Large intestine (tissue), 3 donors: ENCODE measurements around the gene DEK. TPM values are rescaled to one million over a fixed set of nuclear protein-coding genes. Genes with fewer than 3 reads are reported as not detected.
A peak's percentile ranks its signal among the peaks of the same experiment; 100 is the strongest.

Source experiments
- DNase-seq, 2 donors: peaks; one replicate each; pipeline versions ENCODE4 v3.0.0 to v3.0.0-alpha.2; 2013
- H3K27ac ChIP-seq: one replicate; pipeline ENCODE4 v1.5.1; 2013; ENCODE audit warnings: low read length
- H3K27me3 ChIP-seq: 2 replicates; pipeline ENCODE4 v1.6.1; 2013; ENCODE audit warnings: low read length; ENCODE audit not compliant: control insufficient read depth, insufficient read depth
- H3K36me3 ChIP-seq: 2 replicates; pipeline ENCODE4 v1.6.1; 2013; ENCODE audit warnings: low read length; ENCODE audit not compliant: control insufficient read depth, insufficient read depth
- H3K4me1 ChIP-seq: one replicate; pipeline ENCODE4 v1.6.1; 2013; ENCODE audit warnings: low read length; ENCODE audit not compliant: control insufficient read depth, insufficient read depth
- H3K4me3 ChIP-seq: one replicate; pipeline ENCODE4 v1.5.1; 2013; ENCODE audit warnings: low read length
- H3K9me3 ChIP-seq: one replicate; pipeline ENCODE4 v1.6.1; 2013; ENCODE audit warnings: mild to moderate bottlenecking, low read depth, low read length, moderate library complexity; ENCODE audit not compliant: control insufficient read depth
- WGBS: methylation state at CpG from one replicate; pipeline ENCODE4 v1.1.5; 2013; ENCODE audit warnings: low lambda C conversion rate; ENCODE audit not compliant: insufficient coverage; 5-methylcytosine and 5-hydroxymethylcytosine counted together
- polyA plus RNA-seq: library from polyadenylated mRNA; unstranded; fragments of 120-200 nt; gene quantifications from one replicate; pipeline ENCODE4 v1.2.1, GENCODE V29; 2013

DEK gene
- polyA plus RNA-seq, 1 donor, result 108 TPM

- H3K36me3 ChIP-seq, result peaks cover 51% of the 10 kb centered on the region
- 83% methylated on average over 1 of the region's 5 CpGs for WGBS
- H3K4me1 ChIP-seq, result no peaks in the 10 kb centered on the region
- H3K4me3 ChIP-seq, result no peak overlapping the region
- no peaks in the 10 kb centered on the region for H3K27me3 ChIP-seq
- no peak for DNase-seq
- no peaks in the 10 kb centered on the region for H3K9me3 ChIP-seq
- H3K27ac ChIP-seq, result no peak overlapping the region
Observed at GRCh38 chr6:18253635-18254034, 10.7 kb downstream of the DEK start.

GRCh38 chr6:18249271-18249670 is 15.1 kb downstream of the DEK start:
- H3K36me3 ChIP-seq, result peaks cover 51% of the 10 kb centered on the region
- whole genome bisulfite sequencing, result 100% methylated on average over 2 of the region's 4 CpGs
- H3K9me3 ChIP-seq, result no peaks in the 10 kb centered on the region
- no peak overlapping the region for H3K27ac ChIP-seq
- H3K4me3 ChIP-seq, result no peak overlapping the region
- no peaks in the 10 kb centered on the region for H3K4me1 ChIP-seq
- no peaks in the 10 kb centered on the region for H3K27me3 ChIP-seq
- DNase-seq, result no peak

- H3K36me3 ChIP-seq, result peaks cover 46% of the 10 kb centered on the region
- no CpG with 5 or more reads among the region's 2 CpGs for WGBS
- no peak for DNase-seq
- H3K4me3 ChIP-seq, result no peak overlapping the region
- no peaks in the 10 kb centered on the region for H3K4me1 ChIP-seq
- no peaks in the 10 kb centered on the region for H3K9me3 ChIP-seq
- H3K27ac ChIP-seq, result no peak overlapping the region
- H3K27me3 ChIP-seq, result no peaks in the 10 kb centered on the region
Observed at GRCh38 chr6:18248698-18249097, 15.6 kb downstream of the DEK start.

DNA sequence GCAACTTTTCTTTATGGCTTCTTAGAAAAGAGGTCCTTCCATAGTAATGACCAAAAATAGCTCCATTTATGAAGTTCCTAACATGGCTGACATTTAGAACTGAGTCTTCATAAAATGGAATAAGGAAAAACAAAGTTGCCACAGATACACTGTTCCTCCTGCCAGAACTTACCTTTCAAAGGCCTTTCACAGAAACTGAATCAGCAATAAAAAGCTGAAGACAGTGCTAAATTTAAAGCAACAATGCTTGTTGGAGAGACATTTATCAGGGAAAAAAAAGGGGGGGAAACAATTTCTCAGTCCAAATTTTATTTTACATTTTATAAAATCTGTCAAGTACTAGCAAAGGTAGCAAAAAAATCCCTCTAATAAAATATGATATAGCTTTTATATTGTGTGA is 17.3 kb downstream of the DEK start:
- no peaks in the 10 kb centered on the region for H3K9me3 ChIP-seq
- H3K27me3 ChIP-seq, result no peaks in the 10 kb centered on the region
- no peaks in the 10 kb centered on the region for H3K4me1 ChIP-seq
- no peak for DNase-seq
- H3K4me3 ChIP-seq, result no peak overlapping the region
- peak overlapping the region; percentile 22 for H3K27ac ChIP-seq
- H3K36me3 ChIP-seq, result peaks cover 50% of the 10 kb centered on the region

DNA sequence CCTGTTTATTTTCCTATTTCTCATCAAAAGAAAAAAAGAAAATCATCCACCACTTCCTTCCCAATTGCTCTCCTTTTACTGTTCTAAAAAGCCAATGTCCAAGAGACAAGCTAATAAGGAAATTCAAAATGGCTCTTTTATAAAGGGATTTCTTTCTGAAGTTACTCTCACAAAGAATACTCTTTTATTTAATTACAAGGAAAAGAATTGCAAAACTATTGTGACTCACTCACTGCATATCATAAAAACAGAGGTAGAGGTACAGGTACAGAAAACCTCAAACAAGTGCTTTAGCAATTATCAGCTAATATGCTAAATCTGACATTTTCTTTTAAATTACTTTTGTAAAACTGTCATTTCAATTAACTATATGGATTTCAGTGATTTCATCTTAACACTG is 18.1 kb downstream of the DEK start:
- H3K4me1 ChIP-seq, result no peaks in the 10 kb centered on the region
- no peak for DNase-seq
- H3K4me3 ChIP-seq, result no peak overlapping the region
- H3K27me3 ChIP-seq, result no peaks in the 10 kb centered on the region
- peak overlapping the region; percentile 22 for H3K27ac ChIP-seq
- H3K36me3 ChIP-seq, result peaks cover 49% of the 10 kb centered on the region
- H3K9me3 ChIP-seq, result no peaks in the 10 kb centered on the region

DNA sequence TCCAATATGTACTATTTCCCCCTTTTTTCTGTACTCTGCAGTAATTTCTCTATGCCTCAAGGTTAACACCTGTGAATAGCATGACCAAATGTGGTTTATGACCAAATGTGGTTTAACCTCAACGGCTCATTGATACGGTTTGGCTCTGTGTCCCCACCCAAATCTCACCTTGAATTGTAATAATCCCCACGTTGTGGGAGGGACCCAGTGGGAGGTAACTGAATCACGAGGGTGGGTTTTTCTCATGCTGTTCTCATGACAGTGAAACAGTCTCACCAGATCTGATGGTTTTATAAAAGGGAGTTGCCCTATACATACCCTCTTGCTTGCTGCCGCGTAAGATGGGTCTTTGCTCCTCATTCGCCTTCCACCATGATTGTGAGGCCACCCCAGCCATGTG is 18.7 kb downstream of the DEK start:
- no peaks in the 10 kb centered on the region for H3K27me3 ChIP-seq
- no peak overlapping the region for H3K27ac ChIP-seq
- H3K4me1 ChIP-seq, result no peaks in the 10 kb centered on the region
- no CpG with 5 or more reads among the region's 7 CpGs for WGBS
- no peaks in the 10 kb centered on the region for H3K9me3 ChIP-seq
- DNase-seq, result no peak
- H3K36me3 ChIP-seq, result peaks cover 52% of the 10 kb centered on the region
- no peak overlapping the region for H3K4me3 ChIP-seq

GRCh38 chr6:18245079-18245478 is 19.3 kb downstream of the DEK start:
- peaks cover 52% of the 10 kb centered on the region for H3K36me3 ChIP-seq
- H3K9me3 ChIP-seq, result no peaks in the 10 kb centered on the region
- DNase-seq, result peak in 1 of 2 donors; percentile 32
- H3K4me3 ChIP-seq, result no peak overlapping the region
- no peak overlapping the region for H3K27ac ChIP-seq
- no peaks in the 10 kb centered on the region for H3K4me1 ChIP-seq
- H3K27me3 ChIP-seq, result no peaks in the 10 kb centered on the region
- no CpG with 5 or more reads among the region's 1 CpG for WGBS

- no peaks in the 10 kb centered on the region for H3K9me3 ChIP-seq
- H3K4me3 ChIP-seq, result no peak overlapping the region
- peaks cover 47% of the 10 kb centered on the region for H3K36me3 ChIP-seq
- H3K27me3 ChIP-seq, result no peaks in the 10 kb centered on the region
- no peak overlapping the region for H3K27ac ChIP-seq
- no peak for DNase-seq
- no peaks in the 10 kb centered on the region for H3K4me1 ChIP-seq
- 100% methylated on average over 2 of the region's 2 CpGs for WGBS
Observed at GRCh38 chr6:18244251-18244650, 20.1 kb downstream of the DEK start.

DNA sequence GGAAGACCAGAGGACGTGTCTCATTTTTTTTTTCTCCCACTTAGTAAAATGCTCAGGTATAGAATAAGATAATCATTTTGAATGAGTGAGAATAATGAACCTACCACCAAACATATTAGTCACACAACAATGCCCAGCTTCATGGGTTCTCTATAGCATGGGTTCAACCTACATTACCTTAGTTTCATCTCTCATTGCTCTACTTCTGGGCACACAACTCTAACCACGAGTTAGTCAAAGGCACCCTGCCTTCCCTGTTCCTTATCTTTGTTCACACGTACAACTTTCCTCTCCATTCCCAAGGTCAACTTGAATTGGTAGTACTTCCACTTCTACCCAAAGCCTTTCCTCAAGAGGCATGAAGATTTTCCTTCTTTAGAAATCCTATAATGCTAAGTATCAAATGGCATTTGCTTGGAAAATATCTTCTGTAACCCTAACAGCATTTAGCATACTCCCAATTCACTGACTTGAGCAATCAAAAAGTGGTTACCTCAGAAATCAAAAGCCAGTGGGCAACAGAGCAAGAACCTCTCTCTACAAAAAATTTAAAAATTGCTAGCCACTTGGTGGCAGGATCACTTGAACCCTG is 20.9 kb downstream of the DEK start:
- no CpG with 5 or more reads among the region's 3 CpGs for WGBS
- Histone ChIP-seq H3K4me1 (no peaks in the 10 kb centered on the region), H3K27ac (no peak overlapping the region), H3K36me3 (peaks cover 42% of the 10 kb centered on the region), H3K9me3 (no peaks in the 10 kb centered on the region), H3K27me3 (no peaks in the 10 kb centered on the region), H3K4me3 (no peak overlapping the region)
- peak in 1 of 2 donors; percentile 31 for DNase-seq

- no peak overlapping the region for H3K4me3 ChIP-seq
- WGBS, result no CpG with 5 or more reads among the region's 11 CpGs
- H3K9me3 ChIP-seq, result no peaks in the 10 kb centered on the region
- no peaks in the 10 kb centered on the region for H3K4me1 ChIP-seq
- no peaks in the 10 kb centered on the region for H3K27me3 ChIP-seq
- peaks cover 38% of the 10 kb centered on the region for H3K36me3 ChIP-seq
- no peak for DNase-seq
- no peak overlapping the region for H3K27ac ChIP-seq
Observed at GRCh38 chr6:18242062-18242851, 22.1 kb downstream of the DEK start.
